8988T (cell line): ENCODE measurements around the gene TRIM36.

Experiments
- DNase-seq: peaks from one replicate; pipeline ENCODE4 v3.0.0; 2011

The TRIM36 gene, protein sequence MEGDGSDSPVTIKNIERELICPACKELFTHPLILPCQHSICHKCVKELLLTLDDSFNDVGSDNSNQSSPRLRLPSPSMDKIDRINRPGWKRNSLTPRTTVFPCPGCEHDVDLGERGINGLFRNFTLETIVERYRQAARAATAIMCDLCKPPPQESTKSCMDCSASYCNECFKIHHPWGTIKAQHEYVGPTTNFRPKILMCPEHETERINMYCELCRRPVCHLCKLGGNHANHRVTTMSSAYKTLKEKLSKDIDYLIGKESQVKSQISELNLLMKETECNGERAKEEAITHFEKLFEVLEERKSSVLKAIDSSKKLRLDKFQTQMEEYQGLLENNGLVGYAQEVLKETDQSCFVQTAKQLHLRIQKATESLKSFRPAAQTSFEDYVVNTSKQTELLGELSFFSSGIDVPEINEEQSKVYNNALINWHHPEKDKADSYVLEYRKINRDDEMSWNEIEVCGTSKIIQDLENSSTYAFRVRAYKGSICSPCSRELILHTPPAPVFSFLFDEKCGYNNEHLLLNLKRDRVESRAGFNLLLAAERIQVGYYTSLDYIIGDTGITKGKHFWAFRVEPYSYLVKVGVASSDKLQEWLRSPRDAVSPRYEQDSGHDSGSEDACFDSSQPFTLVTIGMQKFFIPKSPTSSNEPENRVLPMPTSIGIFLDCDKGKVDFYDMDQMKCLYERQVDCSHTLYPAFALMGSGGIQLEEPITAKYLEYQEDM

DNA sequence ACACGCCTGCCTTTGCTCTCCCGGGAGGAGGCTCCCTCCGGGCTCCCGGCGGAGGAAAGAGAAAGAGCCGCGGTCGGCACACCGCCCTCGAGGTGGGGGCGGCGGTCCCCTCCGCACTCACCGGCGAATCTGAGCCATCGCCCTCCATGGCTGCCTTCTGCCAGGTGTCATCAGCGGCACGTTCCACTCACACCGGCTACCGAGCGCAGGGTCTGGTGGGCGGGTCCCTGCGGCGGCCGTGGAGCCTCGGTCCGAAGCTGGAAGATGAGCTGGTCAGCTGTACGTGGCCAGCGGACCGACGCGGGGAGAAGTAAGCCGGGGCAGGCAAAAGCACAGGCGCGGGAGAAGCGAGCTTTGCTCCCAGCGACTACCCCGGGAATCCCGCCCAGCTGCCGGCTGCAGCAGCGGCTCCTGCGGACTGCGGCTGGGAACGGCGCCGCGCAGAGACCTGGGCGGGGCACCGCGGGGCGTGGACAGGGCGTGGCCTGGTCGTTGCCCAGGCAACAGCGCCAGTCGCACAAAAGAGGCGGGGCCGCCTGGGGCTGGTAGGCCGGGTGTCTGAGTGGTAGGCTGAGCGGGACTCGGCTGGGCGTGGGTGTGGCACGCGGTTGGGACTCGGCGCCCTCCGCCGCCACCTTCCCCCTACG is at the start of gene TRIM36:
Gene TRIM36 (minus strand): TSS at position 422 of the 647 bp plus-strand sequence. CDS start 274 bp downstream, at position 148.
- DNase-seq, result peak; percentile 38

- DNase-seq, result no peak
Measured at GRCh38 chr5:115214541-115214940, 44.8 kb upstream of the TRIM36 start.

- no peak for DNase-seq
Measured at GRCh38 chr5:115209279-115209678, 39.6 kb upstream of the TRIM36 start.

DNA sequence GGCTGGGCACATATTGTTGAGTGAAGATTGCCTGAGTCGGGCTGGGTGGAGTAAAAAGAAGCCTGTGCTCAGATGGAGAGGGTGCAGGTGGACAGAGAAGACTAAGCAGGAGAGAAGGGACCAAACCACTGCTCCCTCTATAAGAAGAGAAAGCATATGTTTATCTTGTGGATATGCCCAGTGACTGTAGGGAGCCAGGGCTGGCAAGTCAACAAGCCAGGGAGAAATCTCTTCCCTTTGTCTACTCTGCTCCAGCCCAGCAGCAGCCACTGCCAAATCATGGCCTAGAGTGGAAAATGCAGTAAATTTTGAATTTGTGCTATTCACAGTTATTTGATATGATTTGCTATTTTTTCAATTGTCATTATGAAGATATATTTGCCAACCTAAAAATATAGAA is 33.2 kb upstream of the TRIM36 start:
- no peak for DNase-seq

DNA sequence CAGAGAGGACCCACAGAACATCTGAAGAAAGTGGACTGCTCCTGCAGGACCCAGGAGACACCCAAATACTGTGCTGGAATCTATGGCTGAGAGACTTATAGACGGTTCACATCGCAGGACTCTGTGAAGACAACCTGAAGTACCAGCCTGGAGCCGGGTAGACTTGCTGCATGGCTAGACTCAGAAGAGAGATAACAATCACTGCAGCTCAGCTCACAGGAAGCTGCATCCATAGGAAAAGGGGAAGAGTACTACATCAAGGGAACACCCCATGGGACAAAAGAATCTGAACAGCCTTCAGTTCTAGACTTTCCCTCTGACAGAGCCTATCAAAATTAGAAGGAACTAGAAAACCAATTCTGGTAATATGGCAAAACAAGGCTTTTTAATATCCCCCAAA is 26.5 kb upstream of the TRIM36 start:
- no peak for DNase-seq

DNA sequence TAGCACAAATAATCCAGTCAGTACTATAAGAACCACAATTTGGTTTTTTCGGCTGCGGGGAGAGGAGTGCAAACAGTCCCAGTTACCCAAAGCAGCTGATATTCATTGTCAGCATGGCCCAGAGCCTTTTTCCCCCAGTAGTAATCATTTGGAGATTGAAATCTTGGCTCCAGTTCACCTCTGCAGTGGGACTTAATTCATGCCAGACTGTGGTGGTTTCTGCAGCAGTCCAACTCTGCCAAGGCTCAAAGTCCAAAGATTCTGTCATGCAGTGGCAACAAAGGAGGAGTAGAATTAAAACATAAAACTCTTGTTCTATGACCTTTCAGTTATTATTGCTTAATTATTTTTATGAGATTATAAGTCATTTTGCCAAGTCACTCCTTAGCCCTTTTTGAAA is 25.0 kb upstream of the TRIM36 start:
- DNase-seq, result no peak

DNA sequence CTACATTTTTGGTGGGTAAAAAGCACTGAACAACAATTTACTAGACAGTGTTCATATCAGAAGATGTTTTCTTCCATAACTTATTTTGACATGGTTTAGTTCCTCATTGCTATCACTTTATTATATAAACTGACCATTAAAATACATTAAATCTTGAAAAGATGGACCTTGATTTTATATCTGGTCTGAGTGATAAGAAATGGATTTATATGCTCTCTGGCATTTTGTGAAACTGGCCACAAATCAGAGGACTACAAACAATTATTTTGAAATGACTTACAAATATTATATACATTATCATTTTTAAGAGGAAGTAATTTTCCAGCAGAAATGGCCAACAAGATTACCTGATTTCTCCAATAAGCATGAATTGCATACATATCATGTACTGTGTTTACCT is 23.6 kb upstream of the TRIM36 start:
- no peak for DNase-seq

DNA sequence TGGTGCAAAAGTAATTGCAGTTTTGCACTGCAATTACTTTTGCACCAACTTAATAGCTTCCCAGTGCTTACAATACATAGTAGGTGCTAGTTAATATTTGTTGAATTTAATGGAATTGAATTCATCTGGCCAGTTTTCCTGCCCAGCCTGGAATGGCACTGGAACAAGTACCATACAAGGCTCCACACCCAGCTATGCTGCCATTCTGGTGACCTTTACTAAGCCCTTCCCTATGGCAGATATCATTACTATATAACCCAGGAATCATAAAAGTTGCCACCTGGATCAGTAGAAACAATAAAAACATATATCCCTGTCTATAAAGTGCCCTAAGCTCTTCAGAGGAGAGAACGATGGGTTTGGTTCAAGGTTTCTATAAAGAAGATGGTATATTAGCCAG is 22.4 kb upstream of the TRIM36 start:
- no peak for DNase-seq

DNA sequence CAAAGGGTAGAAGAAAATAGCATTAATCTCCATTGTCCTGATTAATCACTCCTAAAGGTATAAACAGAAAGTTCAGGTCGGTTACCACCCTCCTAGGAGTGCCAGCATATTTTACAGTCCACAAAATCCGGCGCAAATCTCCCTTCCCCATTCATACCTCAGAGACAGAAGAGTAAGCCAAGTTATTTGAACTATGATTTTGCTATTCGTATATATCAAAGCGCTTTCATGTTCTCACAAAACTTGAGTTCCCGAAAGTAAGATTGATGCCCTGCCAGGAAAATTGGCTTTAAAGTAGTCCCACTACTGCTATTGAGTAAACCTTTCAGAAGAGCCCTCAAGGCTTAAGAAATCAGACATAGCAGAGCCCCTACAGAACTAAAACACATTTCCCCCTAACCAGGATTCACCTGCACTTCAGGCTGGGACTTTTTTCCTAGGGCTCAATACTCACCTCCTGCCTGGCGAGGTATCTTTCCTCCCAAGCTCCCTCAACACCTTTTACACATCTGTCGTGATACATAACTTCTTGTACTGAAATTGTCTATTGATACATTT is 21.8 kb upstream of the TRIM36 start:
- no peak for DNase-seq

GRCh38 chr5:115190388-115190787 is 20.7 kb upstream of the TRIM36 start:
- DNase-seq, result no peak

DNA sequence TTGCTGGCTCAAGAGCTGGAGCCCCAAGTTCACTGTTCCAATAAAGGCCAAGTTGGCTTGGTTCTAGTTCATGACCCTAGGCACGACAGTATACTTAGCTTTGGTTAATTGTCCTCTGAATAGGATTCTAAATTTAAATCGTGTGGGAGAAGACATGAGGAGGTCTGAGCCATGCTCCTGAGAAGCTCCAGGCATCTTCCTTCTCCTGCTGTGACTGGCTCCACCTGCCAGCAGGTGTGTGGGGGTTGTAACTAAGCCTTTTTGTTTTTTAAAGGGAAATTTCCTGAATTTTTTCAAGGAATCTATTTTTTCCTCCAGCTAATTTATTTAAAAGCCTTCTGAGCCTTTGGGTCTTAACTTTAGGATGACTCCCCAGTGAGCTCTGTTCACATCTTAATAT is 20.2 kb upstream of the TRIM36 start:
- DNase-seq, result no peak

DNA sequence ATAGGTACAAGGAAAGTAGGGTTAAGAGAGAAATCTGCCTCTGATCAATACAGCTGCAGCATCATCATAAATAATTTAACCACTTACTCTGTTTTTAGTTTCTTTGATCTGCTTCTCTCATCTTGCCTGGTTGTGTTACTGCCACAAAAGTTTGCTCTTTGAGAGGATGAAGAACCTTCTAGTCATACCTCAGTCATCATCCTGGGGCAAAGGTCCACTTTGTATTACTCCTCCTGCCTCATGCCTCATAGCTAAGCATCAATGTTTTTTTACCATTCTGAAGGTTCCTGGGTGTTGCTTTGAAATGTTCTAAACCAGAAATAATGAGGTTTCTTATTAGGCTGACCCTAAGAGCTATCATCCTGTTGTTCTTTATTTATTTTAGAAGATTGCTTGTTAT is 17.1 kb upstream of the TRIM36 start:
- no peak for DNase-seq

GRCh38 chr5:115184770-115185169 is 15.1 kb upstream of the TRIM36 start:
- DNase-seq, result no peak

- no peak for DNase-seq
Measured at GRCh38 chr5:115181757-115182156, 12.0 kb upstream of the TRIM36 start.

DNA sequence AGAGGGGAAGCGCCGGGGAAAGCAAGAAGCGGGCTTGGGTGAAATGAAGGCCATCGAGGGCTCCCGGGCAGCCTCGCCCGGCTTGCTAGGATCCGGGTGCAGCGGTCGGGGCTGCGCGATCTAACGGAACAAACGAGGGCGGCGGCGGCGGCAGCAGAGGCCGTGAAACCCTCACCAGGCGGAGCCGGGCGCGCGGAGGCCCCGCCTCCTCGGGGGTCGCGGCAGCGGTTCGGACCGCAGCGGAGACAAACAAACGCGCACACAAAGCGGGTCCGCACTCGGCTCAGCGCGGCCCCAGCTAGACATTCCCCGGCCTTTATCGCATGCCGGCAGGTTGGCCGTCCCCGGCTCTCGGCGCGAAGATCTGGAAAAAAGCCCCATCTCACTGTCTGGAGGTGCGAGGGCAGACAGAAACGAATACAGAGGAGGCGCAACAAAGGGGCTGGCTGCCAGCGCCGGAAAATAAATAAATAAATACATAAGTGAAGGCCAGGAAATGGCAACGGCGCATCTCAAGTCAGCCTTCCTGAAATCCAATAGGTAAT is 10.5 kb upstream of the TRIM36 start:
- peak; percentile 44 for DNase-seq

- peak; percentile 39 for DNase-seq
Measured at GRCh38 chr5:115179394-115180164, 9.9 kb upstream of the TRIM36 start.

- no peak for DNase-seq
Measured at GRCh38 chr5:115179030-115179393, 9.3 kb upstream of the TRIM36 start.

- no peak for DNase-seq
Measured at GRCh38 chr5:115170929-115171510, 1.3 kb upstream of the TRIM36 start.

DNA sequence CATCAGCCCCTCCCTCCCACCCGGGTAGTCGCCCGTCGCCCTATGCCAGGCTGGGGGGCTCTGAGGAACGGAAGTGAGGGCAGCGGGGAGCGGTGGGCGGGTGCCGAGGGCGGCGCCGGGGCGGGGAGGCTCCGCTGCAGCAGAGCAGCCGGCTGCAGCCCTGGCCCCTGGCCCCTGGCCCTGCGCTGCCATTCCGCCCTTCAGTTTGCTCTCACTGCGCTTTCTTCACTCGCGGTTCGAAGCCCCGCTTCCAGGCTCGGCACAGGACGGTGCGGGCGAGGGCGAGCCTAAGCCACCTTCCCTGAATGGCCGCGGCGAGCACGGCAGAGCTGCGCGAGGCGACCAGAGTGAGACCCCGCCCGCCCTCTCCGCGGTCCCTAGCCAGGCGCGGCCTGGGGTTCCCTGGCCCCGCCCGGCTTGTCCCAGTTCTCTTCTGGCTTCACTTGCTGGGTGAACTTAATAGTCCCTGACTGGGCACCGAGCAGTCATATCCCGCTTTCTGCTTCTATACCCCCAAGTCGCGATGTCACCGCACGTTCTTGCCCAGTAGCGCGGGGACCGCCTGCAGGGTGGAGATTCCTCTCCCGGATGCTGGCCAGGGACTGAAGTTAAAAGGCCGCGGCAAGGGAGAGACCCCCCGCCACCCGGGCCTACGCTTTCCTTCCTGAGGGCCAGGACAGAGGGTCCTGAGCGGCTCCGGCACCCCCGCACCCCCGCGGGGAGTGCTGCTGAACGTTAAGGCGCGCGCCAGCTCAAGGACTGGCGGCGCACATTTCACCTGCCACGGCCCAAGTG is 623 bp upstream of the TRIM36 start:
- no peak for DNase-seq

DNA sequence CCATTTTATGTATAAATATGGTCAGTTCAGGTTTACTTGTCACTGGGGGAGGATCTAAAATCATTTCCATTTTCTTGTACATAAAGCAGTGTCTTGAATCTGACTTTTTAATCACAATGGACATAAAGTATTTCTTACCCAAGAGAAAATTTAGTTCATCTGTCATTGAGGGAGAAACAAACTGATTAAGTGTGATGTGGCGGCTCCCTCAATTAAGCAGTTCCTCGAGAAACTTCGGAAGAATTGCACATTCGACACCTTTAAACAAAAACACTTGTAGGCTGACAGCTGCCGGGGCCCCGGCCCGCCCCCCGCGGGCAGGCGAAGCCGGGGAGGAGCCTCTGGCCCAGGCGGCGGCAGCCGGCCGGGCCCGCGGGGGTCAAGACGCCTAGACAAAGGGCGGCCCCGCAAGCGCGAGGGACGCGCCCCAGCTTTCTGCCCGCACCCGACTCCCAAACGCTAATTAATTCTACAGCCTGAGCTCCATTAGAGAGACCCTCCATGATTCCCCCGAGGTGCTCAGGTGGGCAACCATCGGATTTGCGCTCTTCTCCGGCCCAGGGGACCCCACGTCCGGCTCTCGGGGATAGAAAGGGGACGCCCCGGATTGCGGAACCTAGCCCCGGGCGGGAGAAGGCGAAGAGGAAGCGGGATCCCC is 750 bp downstream of the TRIM36 start:
- DNase-seq, result no peak
